GM12878 (cell line): ENCODE measurements around the gene VANGL2. TPM values are rescaled to one million over a fixed set of nuclear protein-coding genes. Genes with fewer than 3 reads are reported as not detected.

Experiments used
- ATF3 ChIP-seq: IDR thresholded peaks from 2 replicates; pipeline ENCODE4 v1.6.1; 2011; ENCODE audit warnings: low read depth, mild to moderate bottlenecking, low read length, moderate library complexity, borderline replicate concordance; ENCODE audit errors: extremely low read depth
- CEBPB ChIP-seq, 2 experiments: fragments of 150-350 bp in 1 of 2; IDR thresholded peaks; 2 replicates each; pipeline ENCODE4 v1.6.1; 2012 to 2014; ENCODE audit warnings: low read depth in 2 of 2, low read length in 2 of 2, borderline replicate concordance in 1 of 2, inconsistent platforms in 1 of 2
- CHD2 ChIP-seq: IDR thresholded peaks from 2 replicates; pipeline ENCODE4 v1.6.1; 2011; ENCODE audit warnings: low read depth, low read length, improper control_type of control experiment, borderline replicate concordance
- CREM ChIP-seq: IDR thresholded peaks from 2 replicates; pipeline ENCODE4 v1.6.1; 2014; ENCODE audit warnings: antibody characterized with exemption, low read depth
- EP300 ChIP-seq, 2 experiments: fragments of 150-350 bp in 1 of 2; IDR thresholded peaks; 2 replicates each; pipeline ENCODE4 v1.6.1; 2011 to 2012; ENCODE audit warnings: low read depth in 2 of 2, low read length in 2 of 2, borderline replicate concordance in 1 of 2, improper control_type of control experiment in 1 of 2, inconsistent platforms in 1 of 2; ENCODE audit not compliant: control insufficient read depth in 1 of 2
- FOXK2 ChIP-seq: fragments of 450-650 bp; IDR thresholded peaks from 2 replicates; pipeline ENCODE4 v1.6.1; 2017; ENCODE audit warnings: mild to moderate bottlenecking, moderate library complexity
- GATAD2B ChIP-seq: fragments of 450-650 bp; conservative IDR thresholded peaks from 2 replicates; pipeline ENCODE4 v1.6.1; 2017; ENCODE audit warnings: low read depth, mild to moderate bottlenecking, moderate library complexity
- IKZF2 ChIP-seq, 2 experiments: fragments of 450-650 bp; IDR thresholded peaks; 2 replicates each; pipeline ENCODE4 v1.6.1; 2017; ENCODE audit warnings: mild to moderate bottlenecking in 2 of 2, moderate library complexity in 2 of 2
- IRF3 ChIP-seq: fragments of 450-650 bp; IDR thresholded peaks from 2 replicates; pipeline ENCODE4 v1.6.1; 2014; ENCODE audit warnings: mild to moderate bottlenecking
- KDM1A ChIP-seq: fragments of 200-600 bp; sonication (generic); IDR thresholded peaks from 2 replicates; pipeline ENCODE4 v1.6.1; 2016; ENCODE audit warnings: borderline replicate concordance
- KLF5 ChIP-seq: fragments of 450-650 bp; IDR thresholded peaks from 2 replicates; pipeline ENCODE4 v1.6.1; 2014; ENCODE audit warnings: mild to moderate bottlenecking; ENCODE audit not compliant: partially characterized antibody
- NR2C2 ChIP-seq: IDR thresholded peaks from 2 replicates; pipeline ENCODE4 v1.6.1; 2011; ENCODE audit warnings: borderline replicate concordance, low read depth; ENCODE audit not compliant: control insufficient read depth, insufficient read length
- POLR2AphosphoS2 ChIP-seq: IDR thresholded peaks from 2 replicates; pipeline ENCODE4 v1.6.1; 2011; ENCODE audit warnings: low read depth, mild to moderate bottlenecking, low read length, improper control_type of control experiment, moderate library complexity
- SP1 ChIP-seq: IDR thresholded peaks from one replicate; pipeline ENCODE4 v1.6.1; 2011; ENCODE audit warnings: low read depth, low read length
- USF1 ChIP-seq: IDR thresholded peaks from 2 replicates; pipeline ENCODE4 v1.6.1; 2011; ENCODE audit warnings: borderline replicate concordance, low read depth, mild to moderate bottlenecking, moderate library complexity, mixed read lengths, low read length; ENCODE audit not compliant: insufficient read depth; ENCODE audit errors: extremely low read length
- ZNF592 ChIP-seq: fragments of 450-650 bp; IDR thresholded peaks from 2 replicates; pipeline ENCODE4 v1.6.1; 2017; ENCODE audit warnings: mild to moderate bottlenecking, moderate library complexity
- ZNF687 ChIP-seq: fragments of 450-650 bp; IDR thresholded peaks from 2 replicates; pipeline ENCODE4 v1.6.1; 2017; ENCODE audit warnings: mild to moderate bottlenecking, moderate library complexity
- ZSCAN29 ChIP-seq: fragments of 450-650 bp; IDR thresholded peaks from 2 replicates; pipeline ENCODE4 v1.6.1; 2017; ENCODE audit warnings: mild to moderate bottlenecking, moderate library complexity
- polyA plus RNA-seq, 11 experiments: library from polyadenylated mRNA; depleted of rRNA in 4 of 11; unstranded in 6 of 11; stranded (reverse) in 5 of 11; fragments of >200 nt; fragmentation: Nextera tagmentation in 4 of 11; fragmentation: Illumina TruSeq in 1 of 11; extraction: Ambion mirVana in 4 of 11; extraction: Trizol in 1 of 11; gene quantifications; 1 replicate in 1 of 11; 2 replicates in 10 of 11; pipeline versions ENCODE4 v1.2.1 to v1.2.3, GENCODE V29; 2011 to 2016; ENCODE audit warnings: inconsistent platforms in 2 of 11, missing spikeins in 2 of 11, low read depth in 1 of 11
- total RNA-seq, 4 experiments: library from RNA; depleted of rRNA in 3 of 4; stranded (reverse); fragments of >200 nt in 3 of 4; fragmentation: Illumina TruSeq in 1 of 4; extraction: Trizol in 1 of 4; gene quantifications; 2 replicates each; pipeline versions ENCODE4 v1.2.1 to v1.2.3, GENCODE V29; 2013 to 2021

The VANGL2 gene
- total and polyA plus RNA-seq, 10 of the 15 experiments (the other 5 are each of a cell fraction or from before 2014, with no cell fraction given) = 0.10 to 5.0 (median 0.27) TPM

GRCh38 chr1:160454371-160455152, 54.2 kb downstream of the VANGL2 start (continued):
- TF ChIP-seq POLR2AphosphoS2 (no peak), CEBPB (IDR thresholded peaks at IDR 0.05; ENCODE audit: borderline replicate concordance in 1 of 2, low read depth in 2 of 2, low read length in 2 of 2) (peak in 1 of 2 experiments; percentile 18; a peak in 1 of 4 replicates), GATAD2B (no peak), ZSCAN29 (no peak), IKZF2 (IDR thresholded peaks at IDR 0.05) (no peak), CREM (peak; percentile 87; the same call in 1 of the 2 replicates), ZNF592 (no peak), IRF3 (no peak), KLF5 (no peak), FOXK2 (no peak), SP1 (no peak), CHD2 (no peak), ZNF687 (no peak), USF1 (no peak), ATF3 (no peak), EP300 (IDR thresholded peaks at IDR 0.05; ENCODE audit: borderline replicate concordance in 1 of 2, control insufficient read depth in 1 of 2, low read depth in 2 of 2, low read length in 2 of 2) (peak in 1 of 2 experiments; percentile 36; a peak in 2 of 4 replicates), NR2C2 (no peak), KDM1A (no peak)
